H9 (cell line): ENCODE results near the gene THRB. TPM values are rescaled to one million over a fixed set of nuclear protein-coding genes. Genes with fewer than 3 reads are reported as not detected.

ENCODE experiments used
- DNase-seq: peaks from one replicate; pipeline ENCODE4 v3.0.0-alpha.2; 2017
- H2AFZ ChIP-seq: one replicate; pipeline ENCODE4 v1.6.1; 2013; ENCODE audit warnings: mild to moderate bottlenecking, low read length, control low read depth, moderate library complexity
- H2AK5ac ChIP-seq: 2 replicates; pipeline ENCODE4 v1.6.1; 2013; ENCODE audit warnings: low read length, control low read depth, mixed read lengths; ENCODE audit not compliant: insufficient read length
- H2BK120ac ChIP-seq: one replicate; pipeline ENCODE4 v1.6.1; 2013; ENCODE audit warnings: low read depth, mild to moderate bottlenecking, low read length, control low read depth, inconsistent platforms; ENCODE audit not compliant: poor library complexity, severe bottlenecking
- H2BK12ac ChIP-seq: 2 replicates; pipeline ENCODE4 v1.6.1; 2013; ENCODE audit warnings: low read length, control low read depth, mixed read lengths, low read depth; ENCODE audit not compliant: insufficient read length
- H2BK15ac ChIP-seq: 2 replicates; pipeline ENCODE4 v1.6.1; 2013; ENCODE audit warnings: low read depth, low read length, control low read depth
- H2BK20ac ChIP-seq: one replicate; pipeline ENCODE4 v1.6.1; 2013; ENCODE audit warnings: low read depth, mild to moderate bottlenecking, low read length, control low read depth, inconsistent platforms; ENCODE audit not compliant: poor library complexity, severe bottlenecking
- H2BK5ac ChIP-seq: 2 replicates; pipeline ENCODE4 v1.6.1; 2013; ENCODE audit warnings: low read length, control low read depth, mixed read lengths; ENCODE audit not compliant: insufficient read length
- H3K14ac ChIP-seq: 2 replicates; pipeline ENCODE4 v1.6.1; 2013; ENCODE audit warnings: low read length, control low read depth; ENCODE audit not compliant: insufficient read depth
- H3K18ac ChIP-seq: 2 replicates; pipeline ENCODE4 v1.6.1; 2013; ENCODE audit warnings: low read depth, mild to moderate bottlenecking, mixed read lengths, low read length, control low read depth; ENCODE audit not compliant: insufficient read length
- H3K23ac ChIP-seq: 2 replicates; pipeline ENCODE4 v1.6.1; 2013; ENCODE audit warnings: low read length, control low read depth, mixed read lengths, low read depth; ENCODE audit not compliant: insufficient read length
- H3K23me2 ChIP-seq: 2 replicates; pipeline ENCODE4 v1.6.1; 2013; ENCODE audit warnings: low read depth, mild to moderate bottlenecking, mixed read lengths, low read length, control low read depth; ENCODE audit not compliant: insufficient read length, poor library complexity, severe bottlenecking
- H3K27ac ChIP-seq: 2 replicates; pipeline ENCODE4 v1.5.1; 2013; ENCODE audit warnings: low read length, control low read depth, mixed read lengths, low read depth; ENCODE audit not compliant: insufficient read length
- H3K27me3 ChIP-seq: 2 replicates; pipeline ENCODE4 v1.6.1; 2013; ENCODE audit warnings: low read length, control low read depth, inconsistent platforms; ENCODE audit not compliant: insufficient read depth
- H3K4ac ChIP-seq: 2 replicates; pipeline ENCODE4 v1.6.1; 2013; ENCODE audit warnings: low read depth, mild to moderate bottlenecking, control low read depth, inconsistent platforms, low read length, moderate library complexity
- H3K4me1 ChIP-seq: 2 replicates; pipeline ENCODE4 v1.6.1; 2013; ENCODE audit warnings: low read length, control low read depth, inconsistent platforms; ENCODE audit not compliant: insufficient read depth
- H3K4me2 ChIP-seq: 2 replicates; pipeline ENCODE4 v1.6.1; 2013; ENCODE audit warnings: low read length, control low read depth, mixed read lengths; ENCODE audit not compliant: insufficient read length, insufficient read depth
- H3K56ac ChIP-seq: 2 replicates; pipeline ENCODE4 v1.6.1; 2013; ENCODE audit warnings: low read depth, mild to moderate bottlenecking, mixed read lengths, low read length, control low read depth; ENCODE audit not compliant: insufficient read length
- H3K79me1 ChIP-seq: 2 replicates; pipeline ENCODE4 v1.6.1; 2013; ENCODE audit warnings: low read depth, mild to moderate bottlenecking, moderate library complexity, low read length, control low read depth, inconsistent platforms; ENCODE audit not compliant: insufficient read depth, poor library complexity, severe bottlenecking
- H3K79me2 ChIP-seq: 2 replicates; pipeline ENCODE4 v1.6.1; 2013; ENCODE audit warnings: low read length, control low read depth, inconsistent platforms; ENCODE audit not compliant: insufficient read depth
- H3K9ac ChIP-seq: 2 replicates; pipeline ENCODE4 v1.6.1; 2013; ENCODE audit warnings: low read length, control low read depth, mixed read lengths; ENCODE audit not compliant: insufficient read length; ENCODE audit errors: extremely low read depth
- H3K9me3 ChIP-seq: one replicate; pipeline ENCODE4 v1.6.1; 2013; ENCODE audit warnings: low read depth, low read length, inconsistent platforms; ENCODE audit not compliant: control insufficient read depth
- H3T11ph ChIP-seq: one replicate; pipeline ENCODE4 v1.6.1; 2013; ENCODE audit warnings: mild to moderate bottlenecking, low read length, control low read depth, inconsistent platforms
- H4K20me1 ChIP-seq: one replicate; pipeline ENCODE4 v1.6.1; 2013; ENCODE audit not compliant: control insufficient read depth, insufficient read length, insufficient read depth
- H4K5ac ChIP-seq: 2 replicates; pipeline ENCODE4 v1.6.1; 2013; ENCODE audit warnings: low read depth, mild to moderate bottlenecking, mixed read lengths, low read length, control low read depth; ENCODE audit not compliant: insufficient read length
- H4K8ac ChIP-seq: replicated peaks from 2 replicates; pipeline ENCODE4 v1.6.1; 2013; ENCODE audit warnings: low read length, control low read depth, mixed read lengths, low read depth; ENCODE audit not compliant: insufficient read length
- H4K91ac ChIP-seq: 2 replicates; pipeline ENCODE4 v1.6.1; 2013; ENCODE audit warnings: low read depth, mild to moderate bottlenecking, moderate library complexity, mixed read lengths, low read length, control low read depth; ENCODE audit not compliant: insufficient read length
- H3K27ac Mint-ChIP-seq, 3 experiments: 2 replicates in 2 of 3; 3 replicates in 1 of 3; pipeline ENCODE4 v1.8.0; 2020 to 2021; ENCODE audit warnings: mixed read lengths in 3 of 3, mild to moderate bottlenecking in 1 of 3, moderate library complexity in 1 of 3
- H3K27me3 Mint-ChIP-seq: 2 replicates; pipeline ENCODE4 v1.8.0; 2021; ENCODE audit warnings: low read depth, mild to moderate bottlenecking, moderate library complexity, mixed read lengths
- H3K36me3 Mint-ChIP-seq, 3 experiments: 2 replicates in 2 of 3; 3 replicates in 1 of 3; pipeline ENCODE4 v1.8.0; 2020 to 2021; ENCODE audit warnings: low read depth in 3 of 3, mixed read lengths in 3 of 3; ENCODE audit not compliant: insufficient read depth in 1 of 3
- H3K4me1 Mint-ChIP-seq, 2 experiments: 2 replicates each; pipeline ENCODE4 v1.8.0; 2020; ENCODE audit warnings: mixed read lengths in 2 of 2
- H3K4me3 Mint-ChIP-seq, 2 experiments: 2 replicates in 1 of 2; 3 replicates in 1 of 2; pipeline ENCODE4 v1.8.0; 2020 to 2021; ENCODE audit warnings: mild to moderate bottlenecking in 2 of 2, mixed read lengths in 2 of 2, moderate library complexity in 1 of 2
- H3K9me3 Mint-ChIP-seq, 2 experiments: 2 replicates in 1 of 2; 3 replicates in 1 of 2; pipeline ENCODE4 v1.8.0; 2020; ENCODE audit warnings: mild to moderate bottlenecking in 2 of 2, mixed read lengths in 2 of 2, moderate library complexity in 1 of 2
- WGBS: extraction: QIAGEN DNeasy Blood & Tissue Kit; methylation state at CpG from one replicate; pipeline ENCODE4 v1.1.7; 2013; ENCODE audit warnings: missing lambda C conversion rate, low lambda C conversion rate, mixed read lengths; ENCODE audit not compliant: insufficient read length; ENCODE audit errors: extremely low coverage; 5-methylcytosine and 5-hydroxymethylcytosine counted together
- total RNA-seq: library from RNA; stranded (reverse); gene quantifications from 2 replicates; pipeline ENCODE4 v1.2.1, GENCODE V29; 2021
- TF ChIP-seq, protein P1 (sequence below): fragments of 200-600 bp; sonication (generic); conservative IDR thresholded peaks from 3 replicates; pipeline ENCODE4 v1.8.0; 2021; ENCODE audit warnings: antibody characterized with exemption, mild to moderate bottlenecking

Gene THRB
- total RNA-seq, 1 experiment from 2014 or later = 8.6 TPM

DNA sequence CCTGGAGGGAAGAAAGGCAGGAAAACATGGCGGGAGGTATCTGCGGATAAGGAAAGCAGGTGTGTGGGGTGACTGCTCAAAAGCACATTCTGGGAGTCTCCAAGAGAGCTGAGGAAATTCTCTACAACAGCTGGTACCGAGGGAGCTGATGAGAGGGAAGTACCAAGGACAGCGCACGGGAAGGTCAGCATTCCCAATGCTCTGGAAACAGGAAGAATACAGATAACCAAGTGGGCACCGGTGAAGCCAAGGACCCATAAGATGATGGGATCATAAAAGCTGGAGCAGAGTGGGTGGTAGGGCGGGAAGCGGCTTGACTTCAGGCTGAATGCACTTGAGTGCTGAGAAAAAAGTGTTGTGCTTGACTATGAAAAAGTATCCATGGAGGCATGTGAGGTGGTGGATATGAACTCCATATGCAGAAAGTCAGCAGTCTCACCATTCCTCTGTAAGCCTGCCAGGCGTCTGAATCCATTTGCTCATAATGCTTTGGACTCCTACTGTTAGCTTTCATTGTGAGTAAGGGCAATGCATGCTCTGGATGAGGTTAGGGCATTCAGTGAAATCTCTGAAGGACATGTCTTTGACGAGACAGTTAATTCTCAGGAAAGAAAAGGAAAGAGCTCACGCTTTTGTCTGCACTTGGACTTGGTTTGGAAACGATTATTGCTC lies 334.1 kb downstream of the THRB start:
- H2BK12ac ChIP-seq = no peak overlapping the region
- no peak overlapping the region for H2AK5ac ChIP-seq
- peaks cover 35 to 41% of the 10 kb centered on the region in 2 experiments for H3K4me1 Mint-ChIP-seq

More for the DNA sequence above, 334.1 kb downstream of the THRB start:
- Histone ChIP-seq H3K9me3 (no peaks in the 10 kb centered on the region), H4K20me1 (no peaks in the 10 kb centered on the region), H2BK20ac (no peak overlapping the region), H3K79me2 (no peaks in the 10 kb centered on the region), H2BK5ac (no peak overlapping the region), H3K4me1 (peaks cover 5% of the 10 kb centered on the region), H3K4me2 (no peak overlapping the region), H4K91ac (no peak overlapping the region), H3K23me2 (no peaks in the 10 kb centered on the region), H3K18ac (no peak overlapping the region), H3K27ac (no peak overlapping the region), H3K79me1 (no peaks in the 10 kb centered on the region), H2BK120ac (no peak overlapping the region), H4K8ac (no peak overlapping the region), H2BK15ac (no peak overlapping the region), H3K27me3 (no peaks in the 10 kb centered on the region), H4K5ac (no peak overlapping the region), H2AFZ (no peak overlapping the region), H3T11ph (no peak overlapping the region), H3K4ac (no peak overlapping the region), H3K14ac (no peak overlapping the region), H3K9ac (no peak overlapping the region), H3K56ac (no peak overlapping the region), H3K23ac (no peak overlapping the region)
- Mint-ChIP-seq H3K9me3 (no peaks in the 10 kb centered on the region), H3K27me3 (no peaks in the 10 kb centered on the region), H3K36me3 (no peaks in the 10 kb centered on the region), H3K27ac (no peak overlapping the region), H3K4me3 (no peak overlapping the region; a peak in 1 of 5 replicates)
- WGBS = no CpG with 5 or more reads among the region's 12 CpGs
- TF ChIP-seq, protein P1, sequence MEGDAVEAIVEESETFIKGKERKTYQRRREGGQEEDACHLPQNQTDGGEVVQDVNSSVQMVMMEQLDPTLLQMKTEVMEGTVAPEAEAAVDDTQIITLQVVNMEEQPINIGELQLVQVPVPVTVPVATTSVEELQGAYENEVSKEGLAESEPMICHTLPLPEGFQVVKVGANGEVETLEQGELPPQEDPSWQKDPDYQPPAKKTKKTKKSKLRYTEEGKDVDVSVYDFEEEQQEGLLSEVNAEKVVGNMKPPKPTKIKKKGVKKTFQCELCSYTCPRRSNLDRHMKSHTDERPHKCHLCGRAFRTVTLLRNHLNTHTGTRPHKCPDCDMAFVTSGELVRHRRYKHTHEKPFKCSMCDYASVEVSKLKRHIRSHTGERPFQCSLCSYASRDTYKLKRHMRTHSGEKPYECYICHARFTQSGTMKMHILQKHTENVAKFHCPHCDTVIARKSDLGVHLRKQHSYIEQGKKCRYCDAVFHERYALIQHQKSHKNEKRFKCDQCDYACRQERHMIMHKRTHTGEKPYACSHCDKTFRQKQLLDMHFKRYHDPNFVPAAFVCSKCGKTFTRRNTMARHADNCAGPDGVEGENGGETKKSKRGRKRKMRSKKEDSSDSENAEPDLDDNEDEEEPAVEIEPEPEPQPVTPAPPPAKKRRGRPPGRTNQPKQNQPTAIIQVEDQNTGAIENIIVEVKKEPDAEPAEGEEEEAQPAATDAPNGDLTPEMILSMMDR = no peak
- peak; percentile 57 for DNase-seq
